GM19351 (cell line): Measurements from ENCODE around the gene CTNS.
A peak's percentile ranks its signal among the peaks of the same experiment; 100 is the strongest.
"Not testable (repeated sequence)": the region's sequence is repeated elsewhere in the genome, so short reads cannot be mapped to it uniquely, and the experiment has no call there.

Experiments
- ATAC-seq: cut with Tn5 transposase; IDR thresholded peaks from one replicate; pipeline ENCODE4 v1.9.1; 2021; ENCODE audit warnings: mild to moderate bottlenecking, moderate library complexity; ENCODE audit not compliant: unreplicated experiment

Gene CTNS

DNA sequence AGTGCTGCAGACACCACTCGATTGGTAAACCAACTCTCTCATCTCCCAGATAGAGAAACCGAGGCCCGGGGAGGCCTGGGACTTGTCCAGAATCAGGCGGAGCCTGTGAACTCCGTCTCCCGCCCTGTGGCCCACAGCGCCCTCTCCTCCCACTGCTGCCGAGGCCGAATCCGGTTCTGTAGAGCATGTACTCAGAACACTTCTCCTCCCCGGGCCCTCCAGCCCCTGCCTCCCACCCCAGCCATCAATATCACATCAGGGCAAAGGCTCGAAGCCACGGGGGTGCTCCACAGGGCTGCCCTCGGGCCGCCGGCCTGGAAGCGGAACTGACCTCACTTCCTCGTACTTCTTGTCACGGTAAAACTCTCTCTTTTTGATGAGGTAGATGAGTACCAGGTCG lies 45.0 kb downstream of the CTNS start:
- no peak for ATAC-seq

DNA sequence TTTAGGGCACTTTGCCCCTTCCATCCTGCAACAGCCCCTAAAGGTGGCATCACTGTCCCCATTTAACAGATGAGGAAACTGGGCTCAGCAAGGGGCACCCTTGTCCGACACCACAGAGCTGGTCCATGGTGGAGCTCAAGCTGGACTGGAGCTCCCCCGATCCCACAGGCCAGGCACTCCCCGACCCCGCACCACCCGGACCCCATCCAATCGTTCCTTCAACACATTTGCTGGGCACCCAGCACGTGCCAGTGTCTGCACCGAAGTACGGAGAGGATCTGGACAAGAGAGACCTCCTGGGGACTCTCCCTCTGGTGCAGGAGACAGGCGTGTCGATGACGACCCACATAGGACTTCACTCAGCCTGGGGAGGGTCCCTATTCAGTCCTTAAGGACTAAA lies 45.5 kb downstream of the CTNS start:
- ATAC-seq: no peak

DNA sequence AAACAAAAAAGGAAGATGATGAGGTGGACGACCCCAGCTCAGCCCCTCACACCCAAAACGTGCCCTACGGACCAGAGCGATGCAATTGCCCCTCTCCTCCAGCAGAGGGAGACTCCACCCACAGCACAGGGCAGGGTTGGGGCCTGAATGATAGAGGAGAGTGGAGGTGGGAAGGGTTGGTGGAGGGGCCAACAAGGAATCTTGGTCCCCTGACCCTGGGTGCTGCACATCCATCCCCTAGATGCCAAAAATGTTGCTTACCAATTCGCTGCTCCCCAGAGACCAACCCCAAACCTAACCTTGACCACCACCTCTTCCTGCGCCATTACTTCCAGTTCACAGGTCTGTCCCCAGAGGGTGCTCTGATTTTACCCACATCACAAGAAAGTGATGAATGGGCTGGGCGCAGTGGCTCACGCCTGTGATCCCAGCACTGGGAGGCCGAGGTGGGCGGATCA lies 46.5 kb downstream of the CTNS start:
- no peak for ATAC-seq

DNA sequence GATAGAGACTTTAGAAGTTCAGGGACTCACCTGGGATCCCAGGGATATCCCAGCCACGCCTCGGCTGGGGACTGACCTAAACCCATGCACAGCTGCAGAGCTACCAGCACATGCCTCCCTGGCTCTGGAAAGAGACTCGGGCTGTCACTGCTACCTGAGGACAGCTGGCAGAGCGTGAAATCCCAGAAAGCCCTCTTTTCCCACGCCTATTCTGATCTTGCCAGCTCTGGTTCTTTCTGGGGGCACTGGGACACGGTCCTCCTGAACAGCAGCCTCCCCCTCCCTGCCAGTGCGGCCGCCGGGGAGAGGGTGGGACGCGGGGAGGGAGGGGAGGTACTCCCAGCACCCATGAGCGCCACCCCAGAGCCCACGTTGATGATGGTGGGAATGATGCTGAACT lies 48.6 kb downstream of the CTNS start:
- no peak for ATAC-seq

DNA sequence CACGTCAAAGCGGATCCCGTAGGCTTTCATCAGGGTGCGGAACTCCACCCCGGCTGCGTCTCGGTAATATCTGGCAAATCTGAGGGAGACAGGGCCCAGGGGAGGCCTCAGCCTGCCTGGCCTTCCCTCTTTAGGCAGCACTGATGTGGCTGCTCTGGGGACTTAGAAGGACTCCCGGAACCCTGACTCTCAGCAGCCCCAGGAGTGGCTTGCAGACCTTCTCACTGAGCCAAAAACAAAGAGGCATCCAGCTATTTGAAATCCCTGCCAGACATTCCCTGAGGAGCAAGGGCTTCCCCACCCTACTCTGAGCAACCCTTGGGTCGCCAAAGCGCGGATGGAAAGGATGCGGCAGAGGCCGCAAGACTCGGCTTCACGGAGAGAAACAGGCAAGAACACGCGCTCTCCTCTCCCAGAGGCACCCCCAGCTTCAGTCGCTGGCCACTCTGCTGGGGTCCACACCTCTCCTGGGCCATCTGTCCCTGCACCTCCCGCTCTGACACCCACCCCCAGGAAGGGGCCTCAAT lies 51.5 kb downstream of the CTNS start:
- ATAC-seq: no peak

DNA sequence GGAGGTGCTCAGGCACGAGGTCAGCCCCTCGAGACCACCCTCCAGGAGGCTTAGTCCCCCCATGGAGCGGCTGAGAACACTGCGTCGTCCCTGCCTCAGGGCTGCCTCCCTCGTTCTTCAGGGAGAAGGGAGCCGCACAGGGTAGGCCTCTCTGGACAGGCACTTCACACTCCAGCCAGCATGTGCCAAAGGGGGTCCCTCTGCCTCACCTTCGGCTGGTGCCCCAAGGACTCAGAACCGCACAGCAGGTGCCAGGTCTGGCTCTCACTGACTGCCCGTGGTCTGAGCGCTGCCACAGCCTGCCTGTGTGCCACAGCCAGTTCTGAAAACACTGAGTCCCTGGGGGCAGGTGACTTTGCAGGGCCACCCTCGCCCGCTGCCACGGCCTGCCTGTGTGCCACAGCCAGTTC lies 52.3 kb downstream of the CTNS start:
- no peak for ATAC-seq

DNA sequence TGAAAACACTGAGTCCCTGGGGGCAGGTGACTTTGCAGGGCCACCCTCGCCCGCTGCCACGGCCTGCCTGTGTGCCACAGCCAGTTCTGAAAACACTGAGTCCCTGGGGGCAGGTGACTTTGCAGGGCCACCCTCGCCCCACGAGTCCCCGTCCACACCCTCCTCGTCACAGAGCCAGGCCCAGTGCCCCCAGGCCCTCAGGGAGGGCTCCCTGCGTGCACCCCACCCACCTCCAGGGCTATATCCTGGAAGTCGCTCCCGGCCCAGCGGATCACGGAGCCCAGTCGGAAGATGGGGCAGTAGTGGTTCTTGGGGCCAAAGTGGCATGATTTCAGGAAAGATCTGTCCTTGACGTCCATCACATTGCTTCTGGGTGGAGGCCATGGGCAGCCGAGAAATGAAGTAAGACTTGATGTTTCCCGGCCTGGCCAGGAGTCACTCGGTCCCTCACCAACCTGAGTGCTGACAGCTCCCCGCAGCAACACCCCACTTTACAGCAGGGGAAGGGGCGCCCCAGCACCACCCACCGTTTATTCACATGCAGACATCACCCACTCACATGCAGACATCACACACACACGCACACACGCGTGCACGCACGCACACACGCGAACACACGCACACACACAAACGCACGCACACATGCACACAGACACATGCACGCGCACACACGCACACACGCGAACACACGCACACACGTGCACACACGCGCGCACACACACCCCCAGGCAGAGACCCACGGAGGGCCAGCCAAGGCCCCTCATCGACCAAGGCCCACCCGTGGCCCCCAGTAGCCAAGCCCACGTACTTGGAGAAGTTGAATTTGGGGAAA lies 52.9 kb downstream of the CTNS start:
- no peak for ATAC-seq

DNA sequence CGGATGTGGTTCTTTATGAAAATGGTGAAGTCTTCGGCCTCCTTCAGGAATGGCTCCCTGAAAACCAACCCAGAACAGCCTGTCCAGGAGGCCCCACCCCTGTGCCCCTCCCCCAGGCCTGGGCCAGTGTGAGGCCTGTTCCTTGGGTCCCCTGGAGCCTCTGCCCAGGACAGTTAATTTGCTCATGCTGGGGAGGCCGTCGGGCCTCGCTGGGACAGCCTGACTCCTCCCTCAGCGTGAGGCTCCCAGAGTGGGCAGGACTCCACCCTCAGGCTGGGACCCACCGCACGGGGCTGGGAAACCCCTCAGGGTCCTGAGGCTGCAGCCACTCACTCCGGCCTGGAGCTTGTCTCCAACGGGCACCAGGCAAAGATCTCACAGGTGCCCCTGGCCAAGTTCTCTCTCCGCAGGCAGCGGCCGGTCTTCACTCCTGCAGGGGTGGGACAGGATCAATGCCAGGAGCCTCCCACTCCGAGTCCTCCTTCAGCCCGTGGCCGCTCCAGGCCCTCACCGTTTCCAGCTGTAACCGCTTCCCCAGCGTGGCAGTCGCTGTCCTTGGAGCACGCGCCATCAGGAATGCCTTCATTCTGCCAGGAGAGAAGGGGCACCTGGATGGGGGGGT lies 53.6 kb downstream of the CTNS start:
- no peak for ATAC-seq

DNA sequence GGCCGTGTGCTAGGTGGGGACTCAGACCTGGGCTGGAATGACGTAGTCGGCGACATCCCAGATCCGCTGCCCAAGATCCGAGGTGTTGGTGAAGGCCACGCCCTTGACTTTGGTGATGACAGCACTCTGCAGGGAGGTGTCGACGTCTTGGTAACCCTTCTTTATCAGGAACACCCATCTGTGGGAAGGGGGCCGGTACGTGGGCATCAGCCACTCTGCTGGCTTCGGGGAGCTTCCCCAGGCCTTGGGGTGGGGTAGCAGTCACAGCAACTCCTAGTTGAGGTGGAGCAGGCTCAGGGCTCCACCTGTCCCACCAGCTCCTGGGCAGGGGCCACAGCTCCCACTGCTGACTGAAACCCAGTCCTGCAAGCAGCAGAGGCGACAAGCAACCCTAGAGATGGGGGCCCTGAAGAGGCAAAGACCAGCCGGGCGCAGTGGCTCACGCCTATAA lies 55.1 kb downstream of the CTNS start:
- ATAC-seq: no peak

DNA sequence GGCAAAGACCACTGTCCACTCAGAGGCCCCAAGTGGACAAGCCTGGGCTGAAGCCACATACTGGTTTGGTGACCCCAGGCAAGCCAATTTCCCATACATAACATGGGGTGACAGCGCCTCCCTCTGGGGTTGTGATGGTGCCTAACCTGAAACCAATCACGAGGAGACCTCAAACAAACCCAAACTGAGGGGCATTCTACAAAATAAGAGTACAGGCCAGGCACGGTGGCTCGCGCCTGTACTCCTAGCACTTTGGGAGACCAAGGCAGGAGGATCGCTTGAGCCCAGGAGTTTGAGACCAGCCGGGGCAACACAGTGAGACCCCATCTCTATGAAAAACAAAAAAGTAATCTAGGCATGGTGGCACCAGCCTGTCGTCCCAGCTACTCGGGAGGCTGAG lies 55.8 kb downstream of the CTNS start:
- no peak for ATAC-seq

DNA sequence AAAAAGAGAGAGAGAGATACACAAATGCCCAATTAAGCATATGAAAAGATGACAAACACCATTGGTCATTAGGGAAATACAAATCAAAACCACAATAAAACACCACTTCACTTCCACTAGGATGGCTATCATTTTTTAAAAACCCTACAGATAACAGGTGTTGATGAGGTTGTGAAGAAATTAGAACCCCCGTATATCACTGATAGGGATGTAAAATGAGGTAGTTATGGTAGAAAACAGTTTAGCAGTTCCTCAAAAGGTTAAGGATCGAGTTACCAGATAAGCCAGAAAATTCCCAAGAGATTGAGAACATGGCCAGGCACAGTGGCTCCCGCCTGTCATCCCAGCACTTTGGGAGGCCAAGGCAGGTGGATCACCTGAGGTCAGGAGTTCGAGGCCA lies 56.6 kb downstream of the CTNS start:
- ATAC-seq: no peak

DNA sequence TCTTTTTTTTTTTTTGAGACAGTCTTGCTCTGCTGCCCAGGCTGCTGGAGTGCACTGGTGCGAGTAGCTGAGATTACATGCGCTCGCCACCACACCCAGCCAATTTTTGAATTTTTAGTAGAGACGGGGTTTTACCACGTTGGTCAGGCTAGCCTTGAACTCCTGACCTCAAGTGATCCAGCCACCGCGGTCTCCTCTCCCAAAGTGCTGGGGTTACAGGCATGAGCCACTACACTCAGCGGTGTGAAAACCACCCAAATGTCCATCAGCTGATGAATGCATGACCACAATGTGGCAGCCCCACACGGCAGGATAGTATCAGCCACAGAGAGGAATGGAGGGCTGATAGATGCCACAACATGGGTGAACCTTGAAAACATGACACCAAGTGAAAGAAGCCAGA lies 57.3 kb downstream of the CTNS start:
- ATAC-seq: peak; percentile 64

DNA sequence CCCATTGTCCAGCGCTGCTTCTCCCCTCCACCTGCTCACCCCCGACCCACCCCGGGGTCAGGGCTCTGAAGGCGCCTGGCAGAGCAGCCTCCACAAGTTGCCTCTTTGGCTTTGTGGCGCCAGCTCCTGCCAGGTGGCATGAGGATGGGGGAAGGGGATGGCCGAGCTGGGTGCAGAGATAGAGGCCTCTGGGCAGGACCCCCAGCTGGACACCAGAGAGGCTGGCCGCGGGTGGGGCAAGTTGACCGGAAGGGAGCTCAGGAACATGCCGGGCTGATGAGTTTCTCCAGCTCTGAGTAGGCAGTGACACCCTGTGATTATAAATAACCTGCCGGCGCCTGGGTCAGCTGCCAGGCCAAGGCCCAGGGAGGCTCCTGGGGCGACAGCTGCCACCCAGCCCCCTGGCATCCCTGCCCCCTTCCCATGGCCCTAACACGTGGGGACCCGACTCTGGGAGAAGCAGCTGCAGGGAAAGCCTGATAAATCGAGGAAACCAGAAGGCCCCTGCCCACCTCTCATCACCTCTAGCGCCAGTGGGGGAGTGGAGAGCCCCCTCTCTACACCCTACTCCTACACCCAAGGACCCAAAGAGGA lies 58.7 kb downstream of the CTNS start:
- ATAC-seq: no peak

DNA sequence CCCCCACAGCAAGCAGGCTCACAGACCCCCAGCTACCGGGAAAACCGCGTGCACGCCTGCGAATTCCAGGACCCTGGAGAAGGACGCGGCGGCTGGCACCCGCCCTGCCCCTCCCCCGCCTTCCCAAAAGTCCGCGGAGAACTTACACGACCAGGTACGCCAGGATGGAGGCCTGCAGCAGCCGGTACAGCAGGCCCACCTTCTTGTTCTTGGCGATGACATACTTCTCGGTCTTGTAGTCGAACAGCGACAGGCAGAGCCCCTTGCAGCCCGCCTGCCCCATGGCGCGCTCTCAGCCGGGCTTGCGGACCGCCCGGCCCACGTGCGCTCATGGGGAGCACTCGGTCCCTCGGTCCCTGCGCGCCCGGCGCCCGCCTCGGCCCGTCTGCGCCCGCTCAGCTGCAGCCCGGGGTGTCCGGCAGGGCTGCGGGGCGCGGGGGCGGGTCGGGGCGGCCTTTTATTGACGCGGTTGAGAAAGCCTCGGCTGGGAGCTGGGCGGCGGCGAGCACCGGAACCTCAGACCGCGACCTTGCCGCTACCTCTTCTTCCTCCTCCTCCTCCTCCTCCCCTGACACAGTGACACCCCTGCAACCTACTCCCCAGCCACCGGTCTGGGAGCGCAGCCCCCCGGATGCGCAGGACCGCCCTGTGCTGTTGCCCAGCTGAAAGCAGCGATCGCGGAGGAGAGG lies 59.3 kb downstream of the CTNS start, which contains the start of gene P2RX5:
Gene P2RX5, minus strand, starts transcription at position 433 of the 689 bp plus-strand sequence. Its CDS starts 150 bp downstream, at position 283.
- ATAC-seq: no peak

DNA sequence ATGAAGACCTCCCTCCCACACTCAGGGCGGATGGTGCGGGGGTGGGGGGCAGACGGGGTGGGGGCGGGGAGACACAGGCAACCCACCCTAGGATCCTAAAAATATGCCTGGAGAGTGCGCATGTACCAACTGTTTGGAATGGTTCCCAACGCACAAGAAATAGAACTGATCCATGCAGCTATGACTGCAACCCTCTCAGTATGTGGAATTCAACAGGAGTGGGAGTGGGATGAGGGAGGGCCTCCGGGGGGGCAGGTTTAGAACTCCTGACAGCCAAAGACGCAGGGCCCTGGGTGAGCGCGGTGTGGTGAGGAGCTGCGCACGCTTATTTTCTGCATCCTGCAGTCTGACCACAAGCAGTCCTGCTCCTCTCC lies 60.5 kb downstream of the CTNS start:
- ATAC-seq: no peak

DNA sequence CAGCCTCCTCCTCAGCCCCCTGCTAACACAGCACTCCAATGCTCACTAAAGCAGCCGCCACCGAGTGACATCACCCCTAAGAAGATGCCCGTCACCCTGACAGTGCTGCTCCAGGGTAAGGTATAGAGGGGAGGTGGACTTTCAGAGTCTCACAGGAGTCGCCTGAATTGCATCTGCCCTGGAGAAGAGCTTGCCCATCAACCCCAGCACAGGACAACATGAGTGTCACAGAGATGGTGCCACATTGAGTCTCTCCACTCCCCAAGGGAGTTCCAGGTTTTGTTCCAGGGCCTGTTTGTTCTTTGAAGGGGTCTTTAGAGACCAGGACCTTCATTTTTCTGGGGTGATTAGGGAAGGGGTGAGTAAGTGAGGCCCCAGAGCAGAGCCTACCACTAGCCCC lies 61.6 kb downstream of the CTNS start:
- no peak for ATAC-seq

DNA sequence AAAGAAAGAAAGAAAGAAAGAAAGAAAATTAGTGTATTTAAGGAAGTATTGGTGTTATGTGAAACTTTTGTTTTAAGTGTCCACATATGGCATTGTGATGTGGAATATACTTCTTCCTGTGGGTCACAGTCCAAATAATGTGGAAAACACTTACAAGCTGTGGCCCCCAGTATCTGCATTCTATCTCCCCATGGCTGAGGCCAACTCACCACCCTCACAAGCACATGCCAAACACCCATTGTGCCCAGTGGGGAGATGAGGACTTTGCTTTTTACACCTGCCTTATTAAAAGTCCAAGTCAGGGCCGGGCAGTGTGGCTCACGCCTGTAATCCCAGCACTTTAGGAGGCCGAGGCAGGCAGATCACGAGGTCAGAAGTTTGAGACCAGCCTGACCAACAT lies 63.4 kb downstream of the CTNS start:
- ATAC-seq: no peak

DNA sequence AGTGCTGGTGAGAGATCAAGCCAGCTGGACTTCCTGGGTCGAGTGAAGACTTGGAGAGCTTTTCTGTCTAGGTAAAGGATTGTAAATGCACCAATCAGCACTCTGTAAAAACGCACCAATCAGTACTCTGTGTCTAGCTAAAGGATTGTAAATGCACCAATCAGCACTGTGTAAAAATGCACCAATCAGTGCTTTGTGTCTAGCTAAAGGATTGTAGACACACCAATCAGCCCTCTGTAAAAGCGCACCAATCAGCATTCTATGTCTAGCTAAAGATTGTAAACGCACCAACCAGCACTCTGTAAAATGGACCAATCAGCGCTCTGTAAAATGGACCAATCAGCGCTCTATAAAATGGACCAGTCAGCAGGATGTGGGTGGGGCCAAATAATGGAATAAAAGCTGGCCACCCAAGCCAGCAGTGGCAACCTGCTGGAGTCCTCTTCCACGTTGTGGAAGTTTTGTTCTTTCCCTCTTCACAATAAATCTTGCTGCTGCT lies 65.5 kb downstream of the CTNS start:
- ATAC-seq: not testable (repeated sequence)

DNA sequence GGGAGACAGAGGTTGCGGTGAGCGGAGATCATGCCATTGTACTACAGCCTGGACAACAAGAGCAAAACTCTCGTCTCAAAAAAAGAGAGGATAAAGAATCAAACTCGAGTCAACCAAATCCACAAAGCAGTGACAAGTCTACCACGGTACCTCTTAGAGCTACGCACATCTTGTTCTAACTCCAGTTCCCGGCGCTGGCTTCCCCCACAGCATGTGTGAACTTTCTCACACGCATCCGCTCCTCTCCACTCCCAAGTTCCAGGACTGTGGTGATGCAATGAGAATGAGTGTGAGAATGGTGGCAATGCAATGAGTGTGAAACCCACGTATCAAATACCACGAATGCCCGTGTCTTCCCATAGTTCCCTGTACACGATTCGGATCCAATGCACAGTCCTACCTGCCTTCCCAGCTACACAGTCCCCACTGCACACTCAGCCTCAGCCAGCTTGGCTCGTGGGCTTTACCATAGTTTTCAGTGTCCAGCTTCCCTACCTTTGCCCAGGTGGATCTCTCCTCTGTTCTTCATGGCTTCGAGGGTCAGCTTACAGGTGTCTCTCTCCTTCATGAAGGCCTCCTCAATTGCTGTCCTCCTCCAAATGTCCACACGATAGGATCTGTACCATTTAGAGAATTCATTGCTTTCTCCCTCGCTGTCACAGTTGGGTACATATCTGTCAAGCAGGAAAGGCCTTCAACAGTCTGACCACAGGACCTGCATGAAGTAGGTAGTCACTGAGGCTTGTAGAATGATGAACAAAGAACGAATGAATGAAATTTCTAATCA lies 68.6 kb downstream of the CTNS start:
- ATAC-seq: no peak

DNA sequence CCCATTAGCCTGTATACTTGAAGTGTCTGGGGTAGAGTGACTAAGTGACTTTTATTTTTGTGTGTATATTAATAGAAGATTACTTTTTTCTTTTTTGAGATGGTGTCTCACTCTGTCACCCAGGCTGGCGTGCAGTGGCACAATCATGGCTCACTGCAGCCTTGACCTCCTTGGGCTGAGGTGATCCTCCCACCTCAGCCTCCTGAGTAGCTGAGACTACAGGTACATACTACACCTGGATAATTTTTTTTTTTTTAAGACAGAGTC lies 69.1 kb downstream of the CTNS start:
- not testable (repeated sequence) for ATAC-seq
